HG03064 (cell line): ENCODE results near the gene SNAPC1.

Source experiments
- ATAC-seq: cut with Tn5 transposase; IDR thresholded peaks from one replicate; pipeline ENCODE4 v1.9.1; 2021; ENCODE audit warnings: low read depth; ENCODE audit not compliant: unreplicated experiment

The SNAPC1 gene

GRCh38 chr14:61803755-61804154, 41.5 kb downstream of the SNAPC1 start:
- no peak for ATAC-seq

GRCh38 chr14:61805451-61805850, 43.2 kb downstream of the SNAPC1 start:
- ATAC-seq = no peak

- ATAC-seq = no peak
These were observed 49.7 kb downstream of the SNAPC1 start for GRCh38 chr14:61811882-61812346.

DNA sequence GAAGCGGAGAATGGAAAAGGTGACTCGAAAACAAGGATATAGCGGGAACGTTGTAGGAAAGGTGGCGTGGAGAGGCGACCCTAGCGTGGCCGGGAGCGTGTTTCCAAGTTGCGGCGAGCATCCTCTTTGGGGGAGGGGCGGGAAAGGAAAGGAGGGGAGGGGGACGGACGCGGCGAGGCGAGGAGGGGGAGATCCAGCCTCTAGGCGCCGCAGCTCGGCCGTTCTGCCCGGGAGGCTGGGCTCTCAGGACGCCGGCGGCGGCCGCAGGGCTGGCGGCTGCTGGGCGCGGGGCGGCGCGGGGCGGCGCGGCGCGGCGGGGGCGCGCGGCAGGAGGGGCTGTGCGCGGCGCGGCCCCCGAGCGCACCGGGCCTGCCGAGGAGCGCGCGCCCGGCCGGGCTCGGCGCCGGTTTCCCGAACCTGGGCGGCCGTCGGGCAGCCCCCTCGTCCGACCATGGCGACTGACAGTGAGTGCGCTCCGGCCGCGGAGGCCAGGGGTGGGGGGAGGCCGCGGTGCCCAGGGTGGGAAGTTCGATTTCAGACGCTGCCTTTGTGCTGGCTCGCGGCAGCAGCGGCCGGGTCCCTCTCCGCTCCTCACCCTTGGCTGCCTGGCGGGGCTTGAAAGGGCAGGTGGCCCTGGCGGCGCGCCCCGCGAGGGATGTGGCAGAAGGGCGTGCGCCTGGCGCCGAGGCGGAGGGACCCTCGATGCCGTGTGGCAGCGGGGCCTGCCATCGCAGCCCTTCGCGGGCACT, 50.3 kb downstream of the SNAPC1 start, which contains the start of gene SYT16:
Gene SYT16 (plus strand): TSS at position 357 of the 749 bp plus-strand sequence.
- no peak for ATAC-seq

DNA sequence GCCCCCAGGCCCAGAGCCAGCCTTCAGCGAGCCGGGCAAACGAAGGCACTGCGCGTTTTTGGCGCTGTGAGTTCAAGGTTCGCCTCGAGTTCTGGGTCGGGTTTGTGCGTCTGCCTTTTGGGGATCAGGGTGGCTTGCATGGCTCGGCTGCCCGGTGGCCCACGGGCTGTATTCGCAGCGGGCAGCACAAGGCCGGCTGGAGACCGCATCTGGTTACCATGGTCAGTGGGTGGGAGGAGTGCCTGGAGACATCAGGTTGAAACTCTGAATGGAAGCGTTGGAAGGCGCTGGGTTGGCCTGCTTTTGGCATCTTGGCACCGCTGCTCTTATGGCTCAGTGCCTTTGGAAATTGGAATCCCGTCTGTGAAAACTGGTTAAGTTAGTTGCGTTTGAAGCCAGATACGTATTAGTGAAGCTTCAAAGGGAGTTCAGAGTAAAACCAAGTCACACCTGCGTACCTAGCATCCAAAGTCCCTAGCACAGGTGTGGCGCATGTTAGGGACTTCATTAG, 50.9 kb downstream of the SNAPC1 start:
- no peak for ATAC-seq

- no peak for ATAC-seq
These were observed 60.2 kb downstream of the SNAPC1 start for GRCh38 chr14:61822458-61822857.

DNA sequence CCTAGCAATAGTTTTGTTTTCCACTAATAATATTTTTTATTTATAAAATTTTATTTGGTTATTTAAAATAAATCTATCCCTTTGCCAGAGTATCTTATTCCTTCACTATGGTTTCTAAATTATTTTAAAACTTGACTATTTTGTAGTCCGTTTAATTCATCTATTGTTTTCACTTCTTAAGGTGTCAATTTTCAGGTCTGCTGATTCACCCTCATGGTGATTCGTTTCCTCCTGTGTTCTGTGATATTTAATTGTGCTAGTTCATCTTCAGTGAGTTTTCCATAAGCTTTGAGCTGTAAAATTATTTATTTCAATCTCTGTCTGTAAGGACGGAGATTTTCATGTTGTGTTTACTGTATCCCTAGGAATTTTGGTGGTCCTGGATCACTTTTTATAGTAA, 70.6 kb downstream of the SNAPC1 start:
- ATAC-seq = no peak

DNA sequence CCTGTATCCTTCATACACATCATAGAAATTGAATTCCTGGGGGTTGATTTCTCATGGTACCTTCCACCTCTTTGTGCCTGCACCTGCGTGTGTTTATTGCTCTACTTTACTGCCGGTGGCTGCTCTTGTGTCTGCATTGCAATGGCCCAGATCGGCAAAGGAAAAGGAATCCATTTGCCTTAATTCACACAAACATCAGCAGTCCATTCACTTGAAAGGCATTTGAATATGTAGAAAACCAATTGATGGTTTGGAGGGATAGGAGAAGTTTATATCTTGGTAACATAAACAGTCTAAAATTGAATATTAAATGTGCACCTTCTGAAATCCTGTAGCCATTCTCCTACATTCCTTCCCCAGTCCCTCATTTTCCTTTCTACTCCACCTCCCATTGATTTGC, 74.0 kb downstream of the SNAPC1 start:
- no peak for ATAC-seq

GRCh38 chr14:61836807-61837206, 74.6 kb downstream of the SNAPC1 start:
- ATAC-seq = no peak

GRCh38 chr14:61837336-61838229, 75.4 kb downstream of the SNAPC1 start:
- peak; percentile 83 for ATAC-seq

DNA sequence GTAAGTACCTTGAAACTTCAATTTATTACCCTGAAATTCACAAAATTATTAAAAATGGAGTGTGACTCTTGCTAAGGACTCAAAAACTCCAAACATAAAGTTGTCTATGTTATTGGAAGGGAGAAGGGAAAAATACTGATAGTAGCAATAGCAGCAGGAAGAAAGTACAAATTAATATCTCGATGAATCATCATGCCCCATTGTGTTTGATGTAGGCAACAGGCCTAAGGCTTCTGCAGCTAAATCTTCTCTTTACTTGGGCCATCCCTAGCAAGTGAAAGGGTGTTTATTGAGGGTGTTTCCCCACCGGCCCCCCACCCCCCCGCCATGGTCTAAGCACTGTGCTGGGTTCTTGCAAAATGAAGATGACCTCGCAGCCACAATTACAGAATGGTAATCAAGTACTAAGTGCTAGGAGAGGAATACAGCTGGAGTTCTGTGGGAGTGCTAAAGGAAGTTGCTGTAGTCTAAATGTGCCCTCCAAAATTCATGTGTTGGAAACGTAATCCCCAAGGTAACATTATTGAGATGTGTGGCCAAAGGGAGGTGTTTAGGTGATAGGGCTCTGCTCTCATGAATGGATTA, 76.5 kb downstream of the SNAPC1 start:
- no peak for ATAC-seq

DNA sequence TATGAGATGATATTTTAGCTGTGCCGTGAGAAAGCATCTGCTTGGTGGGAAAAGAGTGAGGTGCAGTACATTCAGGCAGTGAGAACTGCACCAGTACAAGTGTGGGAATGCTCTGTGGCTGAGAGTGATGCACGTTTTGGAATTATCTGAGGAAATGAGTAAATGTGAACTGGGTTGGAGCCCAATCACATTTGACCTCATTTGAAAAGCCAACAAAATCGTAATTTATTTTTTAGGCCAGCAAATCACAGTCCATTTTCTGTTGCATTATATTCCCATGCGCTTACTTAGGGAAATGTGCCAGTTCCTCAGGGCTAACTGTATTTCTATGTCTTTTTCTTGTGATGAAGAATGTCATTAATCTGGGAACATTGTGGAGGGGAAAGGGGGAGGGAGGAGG, 77.3 kb downstream of the SNAPC1 start:
- no peak for ATAC-seq

DNA sequence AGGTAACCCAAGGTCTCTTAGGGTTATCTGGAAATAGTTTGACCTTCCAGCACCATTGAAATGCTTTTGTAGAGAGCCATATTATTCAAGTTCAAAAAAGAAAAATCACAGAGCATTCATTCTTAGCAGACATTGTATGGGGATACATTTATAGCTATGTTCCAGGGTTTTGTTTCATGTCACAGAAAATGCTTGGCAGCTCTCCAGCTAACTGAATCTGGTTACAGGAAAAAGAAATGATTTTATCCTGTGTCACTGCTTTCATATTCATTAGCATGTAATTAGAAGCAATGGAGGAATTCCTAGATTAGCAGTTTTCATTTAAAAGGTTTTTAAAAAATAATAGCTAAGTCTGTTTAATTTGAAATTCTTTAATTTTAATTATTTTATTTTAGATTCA, 78.9 kb downstream of the SNAPC1 start:
- no peak for ATAC-seq
